GM21447 (cell line): ENCODE results near the gene HYCC1.
"Not testable (repeated sequence)": the region's sequence is repeated elsewhere in the genome, so short reads cannot be mapped to it uniquely, and the experiment has no call there.

ENCODE experiments used
- ATAC-seq: cut with Tn5 transposase; IDR thresholded peaks from one replicate; pipeline ENCODE4 v1.9.1; 2021; ENCODE audit not compliant: unreplicated experiment

Gene HYCC1

GRCh38 chr7:22989643-22990587, 24.0 kb downstream of the HYCC1 start:
- ATAC-seq, result no peak

DNA sequence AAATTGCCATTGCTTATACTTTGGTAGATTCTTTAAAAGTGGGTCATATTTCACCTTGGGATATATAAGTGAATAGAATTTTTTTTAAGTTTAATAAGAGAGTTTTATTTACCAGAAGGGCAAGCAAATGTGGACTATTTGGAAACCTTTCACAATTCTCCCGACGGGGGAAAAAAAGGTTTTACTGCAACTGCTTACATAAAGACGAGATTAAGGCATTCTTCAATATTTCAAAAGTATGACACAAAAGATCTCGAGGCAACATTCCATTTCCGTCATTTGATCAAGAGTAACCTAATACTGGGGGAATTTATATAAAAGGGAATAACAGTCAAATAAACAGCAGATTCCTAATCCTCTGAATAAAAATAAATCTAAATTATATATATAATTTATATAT, 28.5 kb downstream of the HYCC1 start:
- no peak for ATAC-seq

GRCh38 chr7:22983257-22983855, 30.6 kb downstream of the HYCC1 start:
- ATAC-seq, result no peak

DNA sequence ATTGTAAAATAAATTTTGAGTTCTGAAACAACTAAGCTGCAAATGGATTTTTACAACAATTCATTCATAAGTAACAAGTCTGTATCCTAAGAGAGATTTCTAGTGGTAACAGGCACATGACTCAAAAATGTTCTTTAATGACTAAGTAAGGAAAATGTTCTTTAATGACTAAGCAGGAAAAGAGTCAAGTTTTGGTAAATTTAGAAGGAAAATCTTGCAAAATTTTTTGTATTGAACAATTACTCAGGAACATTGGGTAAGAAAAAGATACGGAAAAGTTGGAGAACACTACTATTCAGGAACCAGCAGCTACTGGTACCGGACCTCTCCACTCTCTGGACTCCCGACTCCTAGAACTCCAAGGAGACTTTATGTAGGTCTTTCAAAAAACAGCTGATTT, 33.5 kb downstream of the HYCC1 start:
- ATAC-seq, result no peak

DNA sequence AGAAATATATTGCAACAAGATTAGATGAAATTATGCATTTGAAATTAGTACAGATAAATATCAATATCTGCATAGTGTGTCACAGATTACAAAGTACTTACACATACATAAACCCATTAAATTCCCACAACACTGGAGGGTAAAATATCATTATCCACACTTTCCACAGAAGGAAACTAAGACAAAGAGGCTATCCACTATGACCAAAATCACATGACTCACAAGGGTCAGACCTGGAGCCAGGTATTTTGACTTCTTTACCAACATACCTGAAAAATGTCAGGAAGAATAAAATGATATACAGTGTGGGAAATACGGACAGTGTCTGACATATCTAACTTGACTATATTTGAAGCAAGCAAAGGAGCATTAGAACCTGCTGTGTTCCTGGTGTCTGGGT, 34.1 kb downstream of the HYCC1 start:
- ATAC-seq, result no peak

GRCh38 chr7:22979251-22979650, 34.7 kb downstream of the HYCC1 start:
- ATAC-seq, result no peak

DNA sequence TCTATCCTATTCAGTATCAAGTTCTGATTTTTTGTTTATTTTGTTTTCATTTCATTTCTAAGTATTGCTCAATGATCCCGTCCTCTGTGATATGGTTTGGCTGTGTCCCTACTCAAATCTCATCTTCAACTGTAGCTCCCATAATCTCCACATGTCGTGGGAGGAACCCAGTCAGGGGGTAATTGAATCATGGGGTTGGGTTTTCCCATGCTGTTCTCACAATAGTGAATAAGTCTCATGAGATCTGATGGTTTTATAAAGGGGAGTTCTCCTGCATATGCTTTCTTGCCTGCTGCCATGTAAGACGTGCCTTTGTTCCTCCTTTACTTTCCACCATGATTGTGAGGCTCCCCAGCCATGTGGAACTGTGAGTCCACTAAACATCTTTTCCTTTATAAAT, 39.3 kb downstream of the HYCC1 start:
- ATAC-seq, result not testable (repeated sequence)

- no peak for ATAC-seq
Observed at GRCh38 chr7:22972207-22972606, 41.7 kb downstream of the HYCC1 start.

DNA sequence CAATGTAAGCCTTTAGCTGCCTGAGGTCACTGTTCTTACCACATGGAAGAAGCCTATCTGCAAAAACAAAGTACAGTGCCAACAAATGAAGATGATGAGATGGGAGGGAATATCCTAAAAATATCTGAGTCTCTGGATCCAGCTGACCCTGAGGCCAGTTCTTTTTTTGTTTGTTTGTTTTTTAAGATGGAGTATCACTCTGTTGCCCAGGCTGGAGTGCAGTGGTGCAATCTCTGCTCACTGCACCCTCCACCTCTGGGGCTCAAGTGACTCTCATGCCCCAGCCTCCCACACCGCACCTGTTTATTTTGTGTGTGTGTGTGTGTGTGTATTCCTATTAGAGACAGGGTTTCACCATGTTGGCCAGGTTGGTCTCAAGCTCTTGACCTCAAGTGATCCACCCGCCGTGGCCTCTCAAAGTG, 44.9 kb downstream of the HYCC1 start:
- ATAC-seq, result no peak
